ENCODE data around the gene BPTF. TPM values are rescaled to one million over a fixed set of nuclear protein-coding genes. Genes with fewer than 3 reads are reported as not detected.
"Not testable (repeated sequence)": the region's sequence is repeated elsewhere in the genome, so short reads cannot be mapped to it uniquely, and the experiment has no call there.

BPTF gene
- total RNA-seq, 1 donor from 2014 or later: 38.0 TPM

DNA sequence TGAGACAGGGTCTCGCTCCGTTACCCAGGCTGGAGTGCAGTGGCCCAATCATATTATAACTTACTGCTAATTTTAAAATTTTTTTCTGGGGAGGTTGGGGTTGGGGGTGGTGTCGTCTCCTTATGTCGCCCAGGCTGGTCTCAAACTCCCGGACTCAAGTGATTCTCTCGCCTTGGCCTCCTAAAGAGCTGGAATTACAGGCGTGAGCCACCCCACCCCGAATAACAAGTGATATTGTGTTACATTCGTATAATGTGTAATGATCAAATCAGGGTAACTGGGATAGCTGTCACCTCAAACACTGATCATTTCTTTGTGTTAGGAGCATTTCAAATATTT lies 194.0 kb downstream of the BPTF start:
- TF ChIP-seq, protein P1, sequence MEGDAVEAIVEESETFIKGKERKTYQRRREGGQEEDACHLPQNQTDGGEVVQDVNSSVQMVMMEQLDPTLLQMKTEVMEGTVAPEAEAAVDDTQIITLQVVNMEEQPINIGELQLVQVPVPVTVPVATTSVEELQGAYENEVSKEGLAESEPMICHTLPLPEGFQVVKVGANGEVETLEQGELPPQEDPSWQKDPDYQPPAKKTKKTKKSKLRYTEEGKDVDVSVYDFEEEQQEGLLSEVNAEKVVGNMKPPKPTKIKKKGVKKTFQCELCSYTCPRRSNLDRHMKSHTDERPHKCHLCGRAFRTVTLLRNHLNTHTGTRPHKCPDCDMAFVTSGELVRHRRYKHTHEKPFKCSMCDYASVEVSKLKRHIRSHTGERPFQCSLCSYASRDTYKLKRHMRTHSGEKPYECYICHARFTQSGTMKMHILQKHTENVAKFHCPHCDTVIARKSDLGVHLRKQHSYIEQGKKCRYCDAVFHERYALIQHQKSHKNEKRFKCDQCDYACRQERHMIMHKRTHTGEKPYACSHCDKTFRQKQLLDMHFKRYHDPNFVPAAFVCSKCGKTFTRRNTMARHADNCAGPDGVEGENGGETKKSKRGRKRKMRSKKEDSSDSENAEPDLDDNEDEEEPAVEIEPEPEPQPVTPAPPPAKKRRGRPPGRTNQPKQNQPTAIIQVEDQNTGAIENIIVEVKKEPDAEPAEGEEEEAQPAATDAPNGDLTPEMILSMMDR (conservative IDR thresholded peaks at IDR 0.05; ENCODE audit: low read depth, low read length): no peak
- no peak for DNase-seq (ENCODE audit: low read depth)
- H3K4me3 ChIP-seq (ENCODE audit: low read depth, low read length): no peak overlapping the region

DNA sequence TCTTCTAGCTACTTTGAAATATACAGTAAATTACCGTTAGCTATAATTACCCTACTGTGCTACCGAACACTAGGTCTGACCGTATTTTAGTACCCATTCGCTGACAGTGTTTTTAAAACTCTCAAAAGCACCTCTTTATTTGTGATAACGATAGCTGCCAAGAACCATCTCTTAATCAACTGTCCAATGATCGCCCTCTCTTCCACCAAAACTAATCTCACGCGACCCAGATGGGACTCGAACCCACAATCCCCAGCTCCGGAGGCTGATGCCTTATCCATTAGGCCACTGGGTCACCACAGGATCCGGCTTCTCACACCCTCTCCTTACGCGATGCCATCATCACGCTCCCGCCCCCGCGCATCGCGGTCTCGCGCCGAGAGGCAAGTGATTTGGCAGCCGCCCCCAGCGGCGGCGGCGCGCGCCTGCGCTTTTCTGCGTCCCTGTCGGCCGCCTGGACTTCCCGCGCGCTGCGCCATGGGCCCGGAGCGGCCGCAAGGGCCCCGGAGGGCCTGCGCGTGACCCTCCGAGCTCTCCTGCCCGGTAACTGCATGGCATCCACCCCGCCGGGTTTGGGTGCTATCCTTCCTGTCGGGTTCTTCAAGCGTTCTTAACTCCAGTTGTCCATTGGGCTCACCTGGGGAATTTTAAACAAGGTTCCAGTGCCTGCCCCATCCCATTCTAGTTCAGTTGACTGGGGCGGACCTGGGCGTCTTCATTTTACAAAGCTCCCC lies 194.5 kb downstream of the BPTF start:
- TF ChIP-seq, protein P1 (conservative IDR thresholded peaks at IDR 0.05; ENCODE audit: low read depth, low read length): peak; percentile 38
- H3K4me3 ChIP-seq (ENCODE audit: low read depth, low read length): peak overlapping the region; percentile 66
- DNase-seq (ENCODE audit: low read depth): peak; percentile 61

DNA sequence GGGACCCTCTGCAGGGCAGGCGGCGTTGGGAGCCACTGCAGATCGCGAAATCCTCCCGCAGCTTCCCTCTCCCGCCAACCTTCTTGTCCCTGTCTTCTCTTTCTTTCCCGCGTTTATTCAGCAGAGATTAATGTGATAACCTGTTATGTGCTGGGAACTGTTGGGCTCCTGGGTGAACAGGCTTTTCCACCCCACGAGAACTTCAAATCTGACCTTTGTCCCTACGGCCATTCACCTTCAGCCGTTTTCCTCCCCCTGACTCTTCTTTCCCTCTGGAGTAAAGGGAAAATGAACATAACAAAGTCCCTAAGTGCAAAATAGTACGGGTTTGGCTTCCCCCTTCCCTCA lies 195.1 kb downstream of the BPTF start:
- DNase-seq (ENCODE audit: low read depth): no peak
- peak overlapping the region; percentile 66 for H3K4me3 ChIP-seq (ENCODE audit: low read depth, low read length)
- TF ChIP-seq, protein P1 (conservative IDR thresholded peaks at IDR 0.05; ENCODE audit: low read depth, low read length): no peak

DNA sequence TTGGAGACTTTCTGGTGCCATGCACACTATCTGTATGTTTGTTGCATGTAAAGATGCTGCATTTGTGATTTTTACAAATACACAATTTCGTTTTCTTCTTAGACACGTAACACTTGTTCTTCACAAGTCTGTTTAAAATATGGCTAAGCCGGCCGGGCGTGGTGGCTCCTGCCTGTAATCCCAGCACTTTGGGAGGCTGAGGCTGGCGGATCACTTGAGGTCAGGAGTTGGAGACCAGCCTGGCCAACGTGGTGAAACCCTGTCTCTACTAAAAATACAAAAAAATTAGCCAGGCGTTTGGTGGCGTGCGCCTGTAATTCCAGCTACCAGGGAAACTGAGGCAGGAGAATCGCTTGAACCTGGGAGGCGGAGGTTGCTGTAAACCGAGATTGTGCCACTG lies 195.5 kb downstream of the BPTF start:
- H3K4me3 ChIP-seq (ENCODE audit: low read depth, low read length): peak overlapping the region; percentile 66
- not testable (repeated sequence) for DNase-seq (ENCODE audit: low read depth)

DNA sequence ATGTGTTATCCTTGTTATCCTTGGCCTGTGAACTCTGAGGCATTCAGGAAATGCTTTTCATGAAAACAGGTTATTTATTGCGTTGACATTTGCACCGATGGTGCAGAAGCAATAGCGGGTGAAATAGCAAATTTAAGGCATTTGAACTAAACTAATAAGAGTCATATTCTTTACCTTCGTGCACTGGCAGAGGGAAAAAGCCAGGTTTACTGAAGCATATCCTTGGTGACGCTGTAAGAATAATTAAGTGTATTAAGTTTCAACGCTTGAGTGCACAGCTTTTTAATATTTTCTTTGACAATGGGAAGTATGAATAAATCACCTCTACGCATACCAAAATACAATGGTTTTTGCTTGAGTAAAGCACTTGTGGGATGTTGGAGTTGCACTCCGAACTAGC lies 196.7 kb downstream of the BPTF start:
- TF ChIP-seq, protein P1 (conservative IDR thresholded peaks at IDR 0.05; ENCODE audit: low read depth, low read length): no peak
- H3K4me3 ChIP-seq (ENCODE audit: low read depth, low read length): no peak overlapping the region
- DNase-seq (ENCODE audit: low read depth): no peak

DNA sequence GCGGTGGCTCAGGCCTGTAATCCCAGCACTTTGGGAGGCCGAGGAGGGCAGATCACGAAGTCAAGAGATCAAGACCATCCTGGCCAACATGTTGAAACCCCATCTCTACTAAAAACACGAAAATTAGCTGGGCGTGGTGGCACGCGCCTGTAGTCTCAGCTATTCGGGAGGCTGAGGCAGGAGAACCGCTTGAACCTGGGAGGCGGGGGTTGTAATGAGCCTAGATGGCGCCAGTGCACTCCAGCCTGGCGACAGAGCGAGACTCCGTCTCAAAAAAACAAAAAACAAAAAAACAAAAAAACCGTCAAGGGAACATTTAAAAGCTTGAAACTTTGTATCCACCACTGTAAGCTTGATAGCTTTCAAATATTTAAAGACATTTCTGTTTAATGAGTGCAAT lies 197.2 kb downstream of the BPTF start:
- not testable (repeated sequence) for DNase-seq (ENCODE audit: low read depth); H3K4me3 ChIP-seq (ENCODE audit: low read depth, low read length)

DNA sequence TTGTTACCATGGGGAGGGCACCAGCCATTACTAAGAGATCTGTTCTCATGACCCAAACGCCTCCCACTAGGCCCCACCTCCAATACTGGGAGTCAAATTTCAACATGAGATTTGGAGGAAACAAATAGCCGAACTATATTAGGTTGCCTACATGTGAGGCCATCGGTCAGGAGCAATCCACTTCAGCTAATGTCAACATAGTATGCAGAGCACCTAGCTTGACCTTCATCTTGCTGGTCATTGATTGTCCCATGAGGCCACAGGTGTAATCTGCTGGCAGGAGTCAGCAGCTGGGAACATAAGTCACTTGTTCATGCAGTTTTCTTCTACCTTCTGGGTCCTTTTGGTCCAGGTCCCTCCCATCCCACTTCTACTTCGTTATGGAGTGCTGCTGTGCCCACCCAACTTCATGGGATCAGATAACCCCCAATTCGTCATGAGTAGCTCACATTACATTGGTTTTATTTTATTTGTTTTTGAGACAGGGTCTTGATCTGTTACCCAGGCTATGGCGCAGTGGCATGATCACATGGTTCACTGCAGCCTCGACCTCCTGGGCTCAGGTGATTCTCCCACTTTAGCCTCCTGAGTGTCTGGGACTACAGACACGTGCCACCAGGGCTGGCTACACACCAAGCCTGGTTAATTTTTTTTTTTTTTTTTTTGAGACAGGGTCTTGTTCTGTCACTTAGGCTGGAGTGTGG lies 204.4 kb downstream of the BPTF start:
- no peak for DNase-seq (ENCODE audit: low read depth)
- no peak overlapping the region for H3K4me3 ChIP-seq (ENCODE audit: low read depth, low read length)
- TF ChIP-seq, protein P1 (conservative IDR thresholded peaks at IDR 0.05; ENCODE audit: low read depth, low read length): no peak

Other genes starting within 250 kb of the BPTF start
- gene NOL11, start 107.6 kb upstream of the BPTF start, total RNA-seq: 33.7 and 56.9 TPM in 2 replicates
- gene C17orf58, start 171.0 kb downstream of the BPTF start, total RNA-seq: 13.8 and 14.5 TPM in 2 replicates
- gene KPNA2, start 210.2 kb downstream of the BPTF start, total RNA-seq: 369 and 409 TPM in 2 replicates

All from epithelial cell of proximal tubule (primary cell).